Esophagus squamous epithelium (tissue), 4 donors: Measurements from ENCODE around the gene RFX2.

ENCODE experiments used
- POLR2A ChIP-seq, 4 donors: fragments of 450-650 bp; IDR thresholded peaks; one replicate each; pipeline ENCODE4 v1.6.1; 2017; ENCODE audit warnings: antibody characterized with exemption in 4 of 4, mild to moderate bottlenecking in 4 of 4, moderate library complexity in 3 of 4
- TF ChIP-seq, protein P1 (sequence below), 6 experiments: fragments of 450-650 bp in 4 of 6; fragments of 200-600 bp in 2 of 6; sonication (generic) in 2 of 6; IDR thresholded peaks; one replicate each; pipeline ENCODE4 v1.5.1; 2016 to 2019; ENCODE audit warnings: antibody characterized with exemption in 6 of 6, mild to moderate bottlenecking in 4 of 6, moderate library complexity in 4 of 6

DNA sequence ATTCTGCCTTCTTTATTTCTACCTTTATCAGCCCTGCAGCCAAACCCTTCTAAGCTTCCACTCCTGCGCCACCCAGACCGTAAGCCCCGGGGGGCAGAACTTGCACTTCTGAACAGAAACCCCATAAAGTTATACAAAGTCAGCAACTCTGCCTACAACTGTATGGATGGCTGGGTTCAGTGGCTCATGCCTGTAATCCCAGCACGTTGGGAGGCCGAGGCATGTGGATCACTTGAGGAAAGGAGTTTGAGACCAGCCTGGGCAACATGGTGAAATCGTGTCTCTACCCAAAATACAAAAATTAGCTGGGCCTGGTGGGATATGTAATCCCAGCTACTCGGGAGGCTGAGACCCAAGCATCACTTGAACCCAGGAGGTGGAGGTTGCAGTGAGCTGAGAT, 142.7 kb downstream of the RFX2 start:
- TF ChIP-seq, protein P1, sequence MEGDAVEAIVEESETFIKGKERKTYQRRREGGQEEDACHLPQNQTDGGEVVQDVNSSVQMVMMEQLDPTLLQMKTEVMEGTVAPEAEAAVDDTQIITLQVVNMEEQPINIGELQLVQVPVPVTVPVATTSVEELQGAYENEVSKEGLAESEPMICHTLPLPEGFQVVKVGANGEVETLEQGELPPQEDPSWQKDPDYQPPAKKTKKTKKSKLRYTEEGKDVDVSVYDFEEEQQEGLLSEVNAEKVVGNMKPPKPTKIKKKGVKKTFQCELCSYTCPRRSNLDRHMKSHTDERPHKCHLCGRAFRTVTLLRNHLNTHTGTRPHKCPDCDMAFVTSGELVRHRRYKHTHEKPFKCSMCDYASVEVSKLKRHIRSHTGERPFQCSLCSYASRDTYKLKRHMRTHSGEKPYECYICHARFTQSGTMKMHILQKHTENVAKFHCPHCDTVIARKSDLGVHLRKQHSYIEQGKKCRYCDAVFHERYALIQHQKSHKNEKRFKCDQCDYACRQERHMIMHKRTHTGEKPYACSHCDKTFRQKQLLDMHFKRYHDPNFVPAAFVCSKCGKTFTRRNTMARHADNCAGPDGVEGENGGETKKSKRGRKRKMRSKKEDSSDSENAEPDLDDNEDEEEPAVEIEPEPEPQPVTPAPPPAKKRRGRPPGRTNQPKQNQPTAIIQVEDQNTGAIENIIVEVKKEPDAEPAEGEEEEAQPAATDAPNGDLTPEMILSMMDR (IDR thresholded peaks at IDR 0.05): no peak
- TF ChIP-seq POLR2A (IDR thresholded peaks at IDR 0.05): no peak
